Measurements from ENCODE around the gene ENTHD1.

Gene ENTHD1

DNA sequence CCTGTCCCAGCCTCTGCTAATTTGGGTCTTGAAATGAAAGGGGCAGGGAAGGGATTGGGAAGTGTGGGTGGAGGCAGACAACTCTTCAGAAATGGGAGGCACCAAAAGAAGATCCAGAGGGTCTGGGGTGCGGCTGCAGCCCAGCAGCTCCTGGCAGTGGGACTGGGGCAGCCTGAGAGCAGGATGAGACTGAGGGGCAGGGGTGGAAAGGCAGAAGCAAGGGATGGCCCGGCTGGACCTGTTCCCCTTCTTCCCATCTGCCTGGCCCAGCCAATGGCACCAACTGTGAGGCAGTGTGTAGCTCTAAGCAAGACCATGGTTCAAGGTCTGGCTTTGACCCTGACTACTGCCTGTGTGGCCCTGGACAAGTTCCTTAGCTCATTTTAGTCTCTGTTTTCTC lies 160.4 kb downstream of the ENTHD1 start:
- DNase-seq (ENCODE audit: low spot score): no peak

DNA sequence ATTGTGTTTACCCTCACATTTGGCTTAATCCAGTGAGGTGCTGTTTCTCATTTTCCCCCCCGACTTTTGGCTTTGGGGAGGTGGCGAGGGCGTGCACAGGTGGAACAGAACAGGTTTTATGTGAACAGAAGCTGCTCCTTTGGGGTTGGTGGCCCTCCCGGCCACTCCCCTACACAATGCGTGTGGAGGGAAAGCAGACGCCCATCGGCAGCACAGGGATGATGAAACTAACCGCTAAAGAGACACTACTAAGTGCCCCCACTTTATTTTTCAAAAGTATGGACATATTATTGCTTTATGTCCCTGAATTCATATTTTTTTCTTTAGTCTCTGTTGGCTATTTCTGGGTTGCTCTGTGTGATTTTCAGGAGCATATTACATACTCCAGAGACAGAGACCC lies 160.9 kb downstream of the ENTHD1 start:
- DNase-seq (ENCODE audit: low spot score): no peak

DNA sequence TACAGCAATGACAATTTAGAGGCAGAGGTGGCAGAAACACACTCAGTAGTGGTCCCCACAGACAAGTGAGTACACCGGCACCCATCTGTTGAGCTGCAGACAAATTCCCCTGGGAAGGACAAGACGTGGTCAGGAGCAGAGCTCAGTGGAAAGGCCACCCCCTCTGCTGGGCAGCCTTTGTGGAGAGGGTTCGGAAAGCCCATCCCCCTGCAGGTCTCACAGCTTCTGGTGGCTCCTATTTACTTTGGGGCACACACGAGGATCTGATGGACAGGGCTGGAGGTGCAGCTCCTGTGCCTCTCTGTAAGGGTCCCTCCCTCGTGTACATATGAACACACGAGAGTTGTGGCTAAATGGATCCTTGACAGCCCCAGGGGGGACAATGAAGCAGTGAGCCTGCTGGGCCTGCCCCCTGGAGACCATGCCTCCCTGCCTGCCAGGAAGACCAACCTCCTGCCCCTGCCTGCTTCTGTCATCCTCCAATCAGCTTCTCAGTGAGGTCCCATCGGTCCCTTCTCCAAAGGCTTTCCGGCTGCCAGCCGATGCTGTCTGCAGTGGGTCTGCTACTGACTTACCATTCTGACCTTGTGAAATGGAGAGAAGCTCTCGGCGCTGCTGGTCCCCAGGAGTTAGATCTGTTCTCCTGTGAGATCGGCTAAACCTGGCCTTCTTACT lies 161.5 kb downstream of the ENTHD1 start:
- DNase-seq (ENCODE audit: low spot score): no peak

DNA sequence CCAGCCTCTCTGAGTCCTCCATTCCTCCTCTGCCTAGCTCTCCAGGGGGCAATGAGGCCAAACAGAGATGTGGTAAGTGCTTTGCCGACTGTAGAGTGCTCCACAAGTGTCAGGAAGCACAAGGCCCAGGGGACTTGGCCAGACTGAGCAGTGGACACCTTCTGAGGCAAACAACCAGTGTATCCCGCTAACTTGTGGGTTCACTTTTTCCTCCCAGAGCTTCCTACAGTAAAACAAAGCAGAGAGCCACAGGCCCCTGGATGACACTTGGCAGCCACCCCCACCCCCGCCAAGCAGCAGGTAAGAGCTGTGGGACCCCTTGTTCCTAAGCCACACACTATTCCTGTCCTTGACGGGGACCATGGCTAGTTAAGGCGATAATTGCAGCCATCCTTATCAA lies 162.1 kb downstream of the ENTHD1 start:
- DNase-seq (ENCODE audit: low spot score): no peak

DNA sequence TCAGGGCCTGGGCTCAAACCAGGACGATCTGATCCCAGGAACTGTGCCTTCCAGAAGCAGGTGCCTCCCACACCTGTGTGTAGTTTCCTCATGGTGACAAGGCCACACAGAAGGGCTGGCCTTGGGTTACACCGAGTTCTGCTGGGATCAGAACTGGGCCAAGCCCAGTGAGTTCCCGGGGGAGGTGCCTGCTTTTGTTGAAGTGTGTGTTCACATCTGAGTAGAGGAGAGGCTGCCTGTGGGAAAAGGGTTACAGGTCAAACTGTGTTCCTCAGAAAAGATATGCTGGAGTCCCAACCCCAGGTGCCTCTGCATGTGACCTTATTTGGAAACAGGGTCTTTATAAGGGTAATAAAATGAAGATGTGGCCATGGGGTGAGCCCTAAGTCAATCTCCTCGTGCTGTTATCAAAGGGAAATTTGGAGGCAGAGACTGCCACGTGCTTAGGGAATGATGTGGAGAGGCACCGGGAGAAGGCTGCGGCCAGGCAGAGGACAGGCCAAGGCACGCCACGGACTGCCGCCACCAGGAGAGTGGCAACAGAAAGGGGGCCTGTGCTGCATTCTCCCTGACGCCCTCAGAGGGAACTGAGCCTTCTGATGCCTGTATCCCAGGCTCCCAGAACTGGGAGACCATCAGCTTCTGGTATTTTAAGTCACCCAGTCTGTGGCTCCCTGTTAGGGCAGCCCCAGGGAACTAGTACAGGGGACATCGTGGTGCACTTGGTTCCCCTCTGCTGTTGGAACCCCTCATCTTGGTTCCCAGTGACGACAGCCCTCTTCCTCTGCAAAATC lies 164.2 kb downstream of the ENTHD1 start:
- DNase-seq (ENCODE audit: low spot score): no peak

GRCh38 chr22:39728236-39728860 lies 165.2 kb downstream of the ENTHD1 start:
- DNase-seq (ENCODE audit: low spot score): no peak

DNA sequence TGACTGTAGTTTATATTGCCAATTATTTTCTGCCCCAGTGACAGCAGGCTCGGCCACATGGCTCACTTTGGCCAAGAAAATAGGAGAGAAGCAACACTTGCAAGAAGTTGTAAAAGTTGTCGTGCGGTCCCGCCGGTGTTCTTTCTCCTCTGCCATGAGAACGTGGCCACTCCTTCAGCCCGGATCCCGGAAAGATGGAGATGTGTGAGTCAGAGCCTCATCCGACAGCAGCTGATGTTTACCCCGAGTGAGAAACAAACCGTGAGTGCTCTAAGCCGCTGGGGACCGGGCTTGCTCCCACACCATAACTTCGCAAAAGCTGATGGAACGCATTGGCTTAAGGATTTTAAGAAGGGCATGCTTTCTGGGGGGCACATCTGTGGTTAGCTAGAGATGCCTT lies 166.0 kb downstream of the ENTHD1 start:
- no peak for DNase-seq (ENCODE audit: low spot score)

DNA sequence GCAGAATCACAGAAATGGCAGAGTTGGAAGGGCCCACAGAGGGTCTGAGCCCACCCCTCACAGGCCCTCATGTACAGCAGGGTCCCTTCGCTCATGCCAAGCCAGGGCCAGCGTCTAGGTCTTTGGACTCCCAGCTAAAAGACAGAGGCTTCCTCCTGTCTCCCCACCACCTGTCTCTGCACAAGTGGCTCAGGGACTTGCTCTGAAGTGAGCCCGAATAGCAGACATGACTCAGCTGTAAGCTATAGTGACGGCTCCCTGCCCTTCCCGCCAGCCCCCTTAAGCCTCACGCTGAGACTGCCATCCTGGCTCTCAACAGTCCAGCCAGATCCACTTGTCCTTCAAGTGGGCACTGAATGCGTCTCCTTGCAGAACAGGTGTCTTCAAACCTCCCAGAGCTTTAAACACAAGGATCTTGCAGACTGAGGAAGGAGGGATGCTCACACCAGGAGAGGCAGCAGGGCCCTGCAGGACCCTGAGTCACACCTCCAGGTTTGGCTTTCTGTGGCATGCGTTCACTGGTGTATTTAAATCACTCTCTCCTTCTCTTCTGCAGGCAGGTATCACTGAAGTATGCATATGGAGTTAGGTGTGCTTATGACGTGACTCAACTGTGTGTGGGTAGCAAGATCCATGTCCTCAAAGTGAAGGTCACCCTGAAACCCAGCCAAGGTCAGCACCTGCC lies 168.1 kb downstream of the ENTHD1 start:
- DNase-seq (ENCODE audit: low spot score): no peak

- no peak for DNase-seq (ENCODE audit: low spot score)
Observed at GRCh38 chr22:39724857-39725256, 168.7 kb downstream of the ENTHD1 start.

DNA sequence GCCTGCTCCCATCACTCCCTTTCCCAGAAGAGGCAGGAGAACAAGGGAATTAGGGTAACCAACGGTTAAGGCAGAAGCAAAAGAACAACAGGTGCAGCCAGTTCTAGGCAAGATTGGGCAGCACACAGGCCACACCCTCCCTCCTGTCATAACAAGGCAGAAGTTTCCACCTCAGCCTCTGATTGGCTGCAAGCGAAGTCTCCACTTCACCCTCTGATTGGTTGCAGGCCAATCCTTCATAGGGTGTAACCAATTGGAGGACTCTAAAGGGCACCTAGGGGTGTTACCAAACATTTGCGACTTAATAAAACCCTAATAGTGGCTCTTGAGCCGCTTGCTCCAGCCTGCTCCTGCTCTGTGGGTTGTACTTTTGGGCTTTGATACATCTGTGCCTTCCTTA lies 169.2 kb downstream of the ENTHD1 start:
- no peak for DNase-seq (ENCODE audit: low spot score)

- no peak for DNase-seq (ENCODE audit: low spot score)
Observed at GRCh38 chr22:39723899-39724351, 169.6 kb downstream of the ENTHD1 start.

DNA sequence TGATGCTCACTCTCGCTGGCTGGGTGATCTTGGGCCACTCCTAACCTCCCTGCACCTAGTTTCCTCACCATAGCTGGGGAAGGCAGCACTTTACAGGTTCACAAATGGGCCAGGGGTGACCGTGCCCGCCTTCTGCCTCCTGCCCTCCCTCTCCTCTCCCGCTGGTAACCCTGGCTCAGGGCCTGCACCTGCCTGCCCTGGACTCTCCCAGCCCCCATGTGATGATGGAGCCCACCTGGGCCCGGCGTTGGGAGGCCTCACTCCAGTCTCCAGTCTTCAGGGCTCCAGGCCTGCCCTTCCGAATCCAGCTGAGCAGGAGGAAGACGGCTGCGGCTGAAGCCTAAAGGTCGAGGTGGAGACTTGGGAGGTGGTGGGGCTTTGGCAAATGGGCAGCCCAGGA lies 170.1 kb downstream of the ENTHD1 start:
- DNase-seq (ENCODE audit: low spot score): no peak

DNA sequence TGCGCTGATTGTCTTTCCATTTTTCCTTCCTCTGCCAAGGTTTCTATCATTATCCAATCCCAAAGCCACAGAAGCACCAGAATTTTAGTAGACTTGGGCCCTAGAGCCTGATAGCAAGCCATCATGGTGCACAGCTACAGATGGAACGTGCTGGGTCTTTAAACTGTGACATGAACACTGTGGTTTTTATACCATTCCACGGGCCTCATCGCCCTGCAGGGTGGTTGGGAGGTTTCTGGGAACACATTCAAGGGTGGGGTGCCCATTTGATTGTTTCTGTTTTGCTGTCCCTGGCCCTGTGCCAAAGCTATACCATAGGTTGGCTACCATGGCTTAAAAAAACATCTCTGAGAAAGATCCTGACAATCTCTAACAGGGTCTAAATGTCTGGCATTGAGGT lies 171.1 kb downstream of the ENTHD1 start:
- DNase-seq (ENCODE audit: low spot score): no peak

- no peak for DNase-seq (ENCODE audit: low spot score)
Observed at GRCh38 chr22:39722032-39722325, 171.6 kb downstream of the ENTHD1 start.

- no peak for DNase-seq (ENCODE audit: low spot score)
Observed at GRCh38 chr22:39721206-39722031, 172.1 kb downstream of the ENTHD1 start.

GRCh38 chr22:39719559-39720450 lies 173.8 kb downstream of the ENTHD1 start:
- no peak for DNase-seq (ENCODE audit: low spot score)

GRCh38 chr22:39718921-39719475 lies 174.6 kb downstream of the ENTHD1 start:
- no peak for DNase-seq (ENCODE audit: low spot score)

GRCh38 chr22:39718206-39718605 lies 175.4 kb downstream of the ENTHD1 start:
- no peak for DNase-seq (ENCODE audit: low spot score)

DNA sequence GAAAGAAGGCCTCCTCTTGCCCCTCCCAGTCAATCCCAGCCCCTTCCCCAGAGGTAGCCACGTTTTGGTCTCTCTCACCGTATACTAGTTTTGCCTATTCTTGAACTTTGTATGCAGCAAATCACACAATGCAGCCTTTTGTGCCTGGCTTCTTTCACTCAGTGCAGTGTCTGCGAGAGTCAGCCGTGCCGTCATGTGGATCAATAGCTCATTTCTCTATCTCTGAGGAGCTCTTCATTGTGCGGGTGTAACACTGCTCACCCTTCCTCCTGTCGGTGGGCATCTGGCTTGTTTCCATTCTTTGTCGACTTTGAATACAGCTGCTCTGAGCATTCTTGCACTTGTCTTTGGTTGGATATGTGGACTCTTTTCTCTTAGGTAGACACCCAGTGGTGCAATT lies 176.5 kb downstream of the ENTHD1 start:
- DNase-seq (ENCODE audit: low spot score): peak; percentile 68

DNA sequence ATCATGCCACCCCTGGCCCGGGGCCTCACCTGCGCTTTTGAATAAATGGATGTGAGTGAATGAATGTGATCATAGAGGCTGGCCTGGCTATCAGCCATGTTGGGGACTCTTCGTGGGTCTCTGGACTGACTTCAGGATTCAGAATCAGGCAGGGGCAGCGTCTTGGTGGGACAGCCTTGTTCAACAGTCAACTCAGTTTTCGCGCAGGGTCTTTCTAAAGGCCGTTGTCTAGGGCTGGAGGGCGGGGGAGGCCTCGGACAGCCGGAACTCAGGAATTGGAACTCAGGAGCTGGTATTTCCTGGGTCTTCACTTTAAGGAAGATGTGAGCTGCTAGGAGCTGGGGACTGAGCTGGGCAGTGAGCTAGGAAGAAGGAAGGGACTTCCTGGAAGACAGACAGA lies 177.0 kb downstream of the ENTHD1 start:
- no peak for DNase-seq (ENCODE audit: low spot score)
